LNCaP clone FGC (cell line): Measurements from ENCODE around the gene GNGT1.

Source experiments
- DNase-seq: peaks from one replicate; pipeline ENCODE4 v3.0.0-alpha.2; 2011; ENCODE audit warnings: low read depth
- H3K4me3 ChIP-seq: 2 replicates; pipeline ENCODE4 v1.5.1; 2011; ENCODE audit warnings: mild to moderate bottlenecking, low read depth, low read length, control low read depth
- CTCF ChIP-seq: IDR thresholded peaks from 2 replicates; pipeline ENCODE4 v1.5.1; 2012; ENCODE audit warnings: mild to moderate bottlenecking; ENCODE audit not compliant: control insufficient read depth, insufficient read depth; ENCODE audit errors: extremely low read depth

Gene GNGT1

GRCh38 chr7:93890041-93890463 lies 16.3 kb upstream of the GNGT1 start:
- DNase-seq, result no peak
- H3K4me3 ChIP-seq, result no peak overlapping the region
- no peak for TF ChIP-seq CTCF

GRCh38 chr7:93890464-93891068 lies 15.8 kb upstream of the GNGT1 start, which contains the start of gene TFPI2:
TSS of gene TFPI2 (minus strand) at chr7:93890753. CDS start at chr7:93890678, 75 bp downstream.
- no peak for TF ChIP-seq CTCF
- DNase-seq, result no peak
- H3K4me3 ChIP-seq, result no peak within 1 kb of the TSS

- DNase-seq, result no peak
- H3K4me3 ChIP-seq, result no peak overlapping the region
- no peak for TF ChIP-seq CTCF
Measured at GRCh38 chr7:93894426-93894825, 11.9 kb upstream of the GNGT1 start.

- DNase-seq, result peak; percentile 46
- TF ChIP-seq CTCF, result no peak
- H3K4me3 ChIP-seq, result no peak overlapping the region
Measured at GRCh38 chr7:93894966-93895640, 11.3 kb upstream of the GNGT1 start.

GRCh38 chr7:93895859-93896600 lies 10.3 kb upstream of the GNGT1 start:
- no peak for TF ChIP-seq CTCF
- no peak overlapping the region for H3K4me3 ChIP-seq
- peak; percentile 27 for DNase-seq

GRCh38 chr7:93897680-93898079 lies 8.7 kb upstream of the GNGT1 start:
- no peak for DNase-seq
- H3K4me3 ChIP-seq, result no peak overlapping the region
- no peak for TF ChIP-seq CTCF
